HEK293 (cell line): ENCODE measurements around the gene SORCS3.

Source experiments
- CTCF ChIA-PET: fragments of 350-600 bp; formaldehyde crosslinking; extraction: SDS; loops from one replicate; lab custom pipeline; 2021; ENCODE audit warnings: antibody characterized with exemption; lab: Yijun Ruan, JAX
- POLR2A ChIA-PET: fragments of 300-600 bp; formaldehyde crosslinking; extraction: SDS; loops from one replicate; lab custom pipeline; 2020; ENCODE audit warnings: antibody characterized with exemption, inconsistent platforms; lab: Yijun Ruan, JAX
- H3K27ac ChIP-seq: fragments of 200-500 bp; sonication (Bioruptor generic); 2 replicates; pipeline ENCODE4 v1.5.1; 2014; ENCODE audit warnings: low read depth, low read length, control low read depth, inconsistent platforms; ENCODE audit errors: extremely low read depth
- H3K36me3 ChIP-seq, 2 experiments: fragments of 200-500 bp in 1 of 2; sonication (Bioruptor generic) in 1 of 2; 1 replicate in 1 of 2; 2 replicates in 1 of 2; pipeline ENCODE4 v1.5.1; 2014 to 2017; ENCODE audit warnings: inconsistent platforms in 2 of 2, low read length in 2 of 2; ENCODE audit not compliant: control insufficient read depth in 2 of 2, insufficient read depth in 1 of 2
- H3K4me1 ChIP-seq: fragments of 200-500 bp; sonication (Bioruptor generic); 2 replicates; pipeline ENCODE4 v1.5.1; 2014; ENCODE audit warnings: mild to moderate bottlenecking, low read length, inconsistent platforms; ENCODE audit not compliant: control insufficient read depth, insufficient read depth
- H3K4me3 ChIP-seq: 2 replicates; pipeline ENCODE4 v1.5.1; 2011; ENCODE audit warnings: low read depth, mild to moderate bottlenecking, control low read depth, low read length, moderate library complexity
- H3K9me3 ChIP-seq: fragments of 200-500 bp; sonication (Bioruptor generic); 2 replicates; pipeline ENCODE4 v1.5.1; 2014; ENCODE audit warnings: low read depth, low read length, inconsistent platforms; ENCODE audit not compliant: control insufficient read depth, insufficient read depth
- HOXC10 ChIP-seq: sonication (generic); formaldehyde crosslinking; IDR thresholded peaks from 2 replicates; pipeline ENCODE4 v1.8.1; 2023; ENCODE audit warnings: mild to moderate bottlenecking, missing genetic modification reagents
- HOXD13 ChIP-seq: sonication (generic); formaldehyde crosslinking; IDR thresholded peaks from 2 replicates; pipeline ENCODE4 v1.8.0; 2022; ENCODE audit warnings: missing genetic modification reagents, borderline replicate concordance
- MEIS1 ChIP-seq: sonication (generic); formaldehyde crosslinking; IDR thresholded peaks from 2 replicates; pipeline ENCODE4 v1.8.1; 2022; ENCODE audit warnings: missing genetic modification reagents, mild to moderate bottlenecking, borderline replicate concordance
- YY1 ChIP-seq: fragments of 450-650 bp; formaldehyde crosslinking; IDR thresholded peaks from 2 replicates; pipeline ENCODE4 v1.5.1; 2018; ENCODE audit warnings: missing biosample characterization, missing genetic modification characterization
- ZBTB17 ChIP-seq: fragments of 450-650 bp; formaldehyde crosslinking; IDR thresholded peaks from 2 replicates; pipeline ENCODE4 v1.5.1; 2016; ENCODE audit warnings: missing biosample characterization, missing genetic modification characterization
- ZBTB7A ChIP-seq: fragments of 450-650 bp; formaldehyde crosslinking; IDR thresholded peaks from 2 replicates; pipeline ENCODE4 v1.5.1; 2016; ENCODE audit warnings: low read depth, missing biosample characterization, missing genetic modification characterization
- ZFP41 ChIP-seq: fragments of 450-650 bp; formaldehyde crosslinking; IDR thresholded peaks from 2 replicates; pipeline ENCODE4 v1.5.1; 2016; ENCODE audit warnings: missing biosample characterization, missing genetic modification characterization, borderline replicate concordance
- ZNF174 ChIP-seq: fragments of 450-650 bp; formaldehyde crosslinking; IDR thresholded peaks from 2 replicates; pipeline ENCODE4 v1.5.0; 2017; ENCODE audit warnings: missing biosample characterization, mild to moderate bottlenecking, missing genetic modification characterization
- ZNF211 ChIP-seq: fragments of 450-650 bp; formaldehyde crosslinking; IDR thresholded peaks from 2 replicates; pipeline ENCODE4 v1.5.1; 2016; ENCODE audit warnings: low read depth, missing biosample characterization, missing genetic modification characterization
- ZNF311 ChIP-seq: fragments of 450-650 bp; formaldehyde crosslinking; IDR thresholded peaks from 2 replicates; pipeline ENCODE4 v1.5.1; 2017; ENCODE audit warnings: missing biosample characterization, missing genetic modification characterization, borderline replicate concordance
- ZNF391 ChIP-seq: fragments of 450-650 bp; formaldehyde crosslinking; IDR thresholded peaks from 2 replicates; pipeline ENCODE4 v1.5.1; 2016; ENCODE audit warnings: low read depth, missing biosample characterization, missing genetic modification characterization, borderline replicate concordance
- ZNF423 ChIP-seq: fragments of 450-650 bp; formaldehyde crosslinking; IDR thresholded peaks from 2 replicates; pipeline ENCODE4 v1.5.1; 2016; ENCODE audit warnings: missing biosample characterization, missing genetic modification characterization
- ZNF660 ChIP-seq: fragments of 450-650 bp; IDR thresholded peaks from 2 replicates; pipeline ENCODE4 v1.5.1; 2018; ENCODE audit warnings: missing biosample characterization, mild to moderate bottlenecking, missing genetic modification characterization
- ZNF791 ChIP-seq: fragments of 450-650 bp; formaldehyde crosslinking; IDR thresholded peaks from 2 replicates; pipeline ENCODE4 v1.5.1; 2016; ENCODE audit warnings: missing biosample characterization, missing genetic modification characterization
- TF ChIP-seq, protein P1 (sequence below): fragments of 450-650 bp; formaldehyde crosslinking; IDR thresholded peaks from 2 replicates; pipeline ENCODE4 v1.5.1; 2016; ENCODE audit warnings: missing biosample characterization, missing genetic modification characterization
- TF ChIP-seq, protein P2 (sequence below): fragments of 450-650 bp; formaldehyde crosslinking; IDR thresholded peaks from 2 replicates; pipeline ENCODE4 v1.5.1; 2017; ENCODE audit warnings: missing biosample characterization, missing genetic modification characterization
- TF ChIP-seq, protein P3 (sequence below): sonication (generic); formaldehyde crosslinking; IDR thresholded peaks from 2 replicates; pipeline ENCODE4 v1.8.1; 2022; ENCODE audit warnings: mild to moderate bottlenecking, moderate library complexity, missing genetic modification reagents
- TF ChIP-seq, protein P4 (sequence below): fragments of 450-650 bp; formaldehyde crosslinking; IDR thresholded peaks from 2 replicates; pipeline ENCODE4 v1.5.1; 2016; ENCODE audit warnings: missing biosample characterization, missing genetic modification characterization

Gene SORCS3

DNA sequence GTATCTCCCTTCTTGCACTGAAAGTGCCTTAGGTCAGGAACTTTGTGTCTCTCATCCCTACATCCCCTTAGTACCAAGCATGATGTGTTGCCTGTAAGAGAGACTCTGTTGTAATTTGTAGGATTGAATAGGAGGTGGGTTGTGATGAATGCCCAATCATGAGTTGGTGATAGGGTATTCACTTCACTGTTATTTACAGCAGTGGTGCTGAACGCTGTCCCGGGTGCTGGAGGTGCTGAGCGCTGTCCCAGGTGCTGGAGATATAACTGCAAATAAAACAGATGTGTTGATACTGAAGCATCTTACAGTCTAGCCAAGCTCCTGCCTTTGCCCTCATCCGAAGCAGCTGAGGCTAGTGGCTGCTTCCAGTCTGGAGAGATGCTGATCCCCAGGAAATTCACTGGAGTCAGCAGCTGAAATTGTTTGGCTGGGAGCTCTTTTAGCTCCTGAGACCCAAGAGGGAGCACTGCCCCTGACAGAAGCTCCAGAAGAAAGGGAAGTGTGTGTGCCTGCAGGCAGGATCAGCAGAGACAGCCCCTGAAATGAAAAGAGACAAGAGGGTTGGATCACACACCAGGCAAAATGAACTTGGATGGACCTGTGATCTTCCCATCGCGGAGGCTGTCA lies 183.4 kb downstream of the SORCS3 start:
- ChIA-PET CTCF (no interaction called here), POLR2A (no interaction called here)
- Histone ChIP-seq H3K27ac (no peak overlapping the region), H3K36me3 (no peaks in the 10 kb centered on the region), H3K4me3 (no peak overlapping the region), H3K4me1 (no peaks in the 10 kb centered on the region), H3K9me3 (no peaks in the 10 kb centered on the region)
- TF ChIP-seq, protein P1, sequence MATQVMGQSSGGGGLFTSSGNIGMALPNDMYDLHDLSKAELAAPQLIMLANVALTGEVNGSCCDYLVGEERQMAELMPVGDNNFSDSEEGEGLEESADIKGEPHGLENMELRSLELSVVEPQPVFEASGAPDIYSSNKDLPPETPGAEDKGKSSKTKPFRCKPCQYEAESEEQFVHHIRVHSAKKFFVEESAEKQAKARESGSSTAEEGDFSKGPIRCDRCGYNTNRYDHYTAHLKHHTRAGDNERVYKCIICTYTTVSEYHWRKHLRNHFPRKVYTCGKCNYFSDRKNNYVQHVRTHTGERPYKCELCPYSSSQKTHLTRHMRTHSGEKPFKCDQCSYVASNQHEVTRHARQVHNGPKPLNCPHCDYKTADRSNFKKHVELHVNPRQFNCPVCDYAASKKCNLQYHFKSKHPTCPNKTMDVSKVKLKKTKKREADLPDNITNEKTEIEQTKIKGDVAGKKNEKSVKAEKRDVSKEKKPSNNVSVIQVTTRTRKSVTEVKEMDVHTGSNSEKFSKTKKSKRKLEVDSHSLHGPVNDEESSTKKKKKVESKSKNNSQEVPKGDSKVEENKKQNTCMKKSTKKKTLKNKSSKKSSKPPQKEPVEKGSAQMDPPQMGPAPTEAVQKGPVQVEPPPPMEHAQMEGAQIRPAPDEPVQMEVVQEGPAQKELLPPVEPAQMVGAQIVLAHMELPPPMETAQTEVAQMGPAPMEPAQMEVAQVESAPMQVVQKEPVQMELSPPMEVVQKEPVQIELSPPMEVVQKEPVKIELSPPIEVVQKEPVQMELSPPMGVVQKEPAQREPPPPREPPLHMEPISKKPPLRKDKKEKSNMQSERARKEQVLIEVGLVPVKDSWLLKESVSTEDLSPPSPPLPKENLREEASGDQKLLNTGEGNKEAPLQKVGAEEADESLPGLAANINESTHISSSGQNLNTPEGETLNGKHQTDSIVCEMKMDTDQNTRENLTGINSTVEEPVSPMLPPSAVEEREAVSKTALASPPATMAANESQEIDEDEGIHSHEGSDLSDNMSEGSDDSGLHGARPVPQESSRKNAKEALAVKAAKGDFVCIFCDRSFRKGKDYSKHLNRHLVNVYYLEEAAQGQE (tag by site-specific recombination), result peak; percentile 99
- TF ChIP-seq HOXD13 (CRISPR knock-in tag) (peak; percentile 92), MEIS1 (CRISPR knock-in tag) (peak; percentile 84), HOXC10 (peak; percentile 87; the same call in 1 of the 2 replicates), ZNF174 (no peak)
- TF ChIP-seq, protein P2, sequence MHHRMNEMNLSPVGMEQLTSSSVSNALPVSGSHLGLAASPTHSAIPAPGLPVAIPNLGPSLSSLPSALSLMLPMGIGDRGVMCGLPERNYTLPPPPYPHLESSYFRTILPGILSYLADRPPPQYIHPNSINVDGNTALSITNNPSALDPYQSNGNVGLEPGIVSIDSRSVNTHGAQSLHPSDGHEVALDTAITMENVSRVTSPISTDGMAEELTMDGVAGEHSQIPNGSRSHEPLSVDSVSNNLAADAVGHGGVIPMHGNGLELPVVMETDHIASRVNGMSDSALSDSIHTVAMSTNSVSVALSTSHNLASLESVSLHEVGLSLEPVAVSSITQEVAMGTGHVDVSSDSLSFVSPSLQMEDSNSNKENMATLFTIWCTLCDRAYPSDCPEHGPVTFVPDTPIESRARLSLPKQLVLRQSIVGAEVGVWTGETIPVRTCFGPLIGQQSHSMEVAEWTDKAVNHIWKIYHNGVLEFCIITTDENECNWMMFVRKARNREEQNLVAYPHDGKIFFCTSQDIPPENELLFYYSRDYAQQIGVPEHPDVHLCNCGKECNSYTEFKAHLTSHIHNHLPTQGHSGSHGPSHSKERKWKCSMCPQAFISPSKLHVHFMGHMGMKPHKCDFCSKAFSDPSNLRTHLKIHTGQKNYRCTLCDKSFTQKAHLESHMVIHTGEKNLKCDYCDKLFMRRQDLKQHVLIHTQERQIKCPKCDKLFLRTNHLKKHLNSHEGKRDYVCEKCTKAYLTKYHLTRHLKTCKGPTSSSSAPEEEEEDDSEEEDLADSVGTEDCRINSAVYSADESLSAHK, result no peak
- TF ChIP-seq, protein P3, sequence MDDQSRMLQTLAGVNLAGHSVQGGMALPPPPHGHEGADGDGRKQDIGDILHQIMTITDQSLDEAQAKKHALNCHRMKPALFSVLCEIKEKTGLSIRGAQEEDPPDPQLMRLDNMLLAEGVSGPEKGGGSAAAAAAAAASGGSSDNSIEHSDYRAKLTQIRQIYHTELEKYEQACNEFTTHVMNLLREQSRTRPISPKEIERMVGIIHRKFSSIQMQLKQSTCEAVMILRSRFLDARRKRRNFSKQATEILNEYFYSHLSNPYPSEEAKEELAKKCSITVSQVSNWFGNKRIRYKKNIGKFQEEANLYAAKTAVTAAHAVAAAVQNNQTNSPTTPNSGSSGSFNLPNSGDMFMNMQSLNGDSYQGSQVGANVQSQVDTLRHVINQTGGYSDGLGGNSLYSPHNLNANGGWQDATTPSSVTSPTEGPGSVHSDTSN (CRISPR knock-in tag), result peak; percentile 94; the same call in 1 of the 2 replicates

DNA sequence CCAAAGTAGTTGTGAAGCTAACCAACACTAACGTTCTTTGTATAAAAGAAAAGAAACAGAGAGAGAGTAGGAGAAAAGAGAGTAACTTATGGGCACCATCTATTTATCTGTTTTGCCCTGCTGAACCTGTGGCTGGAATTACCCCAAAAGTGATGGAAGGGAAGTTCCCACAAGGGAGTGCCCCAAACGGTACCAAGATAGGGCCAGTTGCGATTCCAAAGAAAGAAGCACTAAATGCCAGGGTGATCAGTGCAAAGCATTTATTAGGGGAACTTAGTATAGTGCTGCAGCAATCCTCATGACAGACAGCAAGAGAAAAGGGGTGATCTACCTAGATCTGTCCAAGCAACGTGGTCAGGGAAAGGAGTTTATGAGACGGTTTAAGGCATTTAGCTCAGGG lies 190.2 kb downstream of the SORCS3 start:
- ChIA-PET POLR2A (no interaction called here), CTCF (no interaction called here)
- Histone ChIP-seq H3K36me3 (no peaks in the 10 kb centered on the region), H3K9me3 (no peaks in the 10 kb centered on the region), H3K4me3 (no peak overlapping the region), H3K4me1 (no peaks in the 10 kb centered on the region), H3K27ac (no peak overlapping the region)
- no peak for TF ChIP-seq ZNF423
- TF ChIP-seq YY1, result no peak
- TF ChIP-seq ZBTB17 (tag by site-specific recombination), result no peak
- no peak for TF ChIP-seq ZFP41 (tag by site-specific recombination)
- TF ChIP-seq ZNF211 (tag by site-specific recombination), result no peak
- no peak for TF ChIP-seq ZBTB7A (tag by site-specific recombination)
- no peak for TF ChIP-seq ZNF311
- TF ChIP-seq, protein P4, sequence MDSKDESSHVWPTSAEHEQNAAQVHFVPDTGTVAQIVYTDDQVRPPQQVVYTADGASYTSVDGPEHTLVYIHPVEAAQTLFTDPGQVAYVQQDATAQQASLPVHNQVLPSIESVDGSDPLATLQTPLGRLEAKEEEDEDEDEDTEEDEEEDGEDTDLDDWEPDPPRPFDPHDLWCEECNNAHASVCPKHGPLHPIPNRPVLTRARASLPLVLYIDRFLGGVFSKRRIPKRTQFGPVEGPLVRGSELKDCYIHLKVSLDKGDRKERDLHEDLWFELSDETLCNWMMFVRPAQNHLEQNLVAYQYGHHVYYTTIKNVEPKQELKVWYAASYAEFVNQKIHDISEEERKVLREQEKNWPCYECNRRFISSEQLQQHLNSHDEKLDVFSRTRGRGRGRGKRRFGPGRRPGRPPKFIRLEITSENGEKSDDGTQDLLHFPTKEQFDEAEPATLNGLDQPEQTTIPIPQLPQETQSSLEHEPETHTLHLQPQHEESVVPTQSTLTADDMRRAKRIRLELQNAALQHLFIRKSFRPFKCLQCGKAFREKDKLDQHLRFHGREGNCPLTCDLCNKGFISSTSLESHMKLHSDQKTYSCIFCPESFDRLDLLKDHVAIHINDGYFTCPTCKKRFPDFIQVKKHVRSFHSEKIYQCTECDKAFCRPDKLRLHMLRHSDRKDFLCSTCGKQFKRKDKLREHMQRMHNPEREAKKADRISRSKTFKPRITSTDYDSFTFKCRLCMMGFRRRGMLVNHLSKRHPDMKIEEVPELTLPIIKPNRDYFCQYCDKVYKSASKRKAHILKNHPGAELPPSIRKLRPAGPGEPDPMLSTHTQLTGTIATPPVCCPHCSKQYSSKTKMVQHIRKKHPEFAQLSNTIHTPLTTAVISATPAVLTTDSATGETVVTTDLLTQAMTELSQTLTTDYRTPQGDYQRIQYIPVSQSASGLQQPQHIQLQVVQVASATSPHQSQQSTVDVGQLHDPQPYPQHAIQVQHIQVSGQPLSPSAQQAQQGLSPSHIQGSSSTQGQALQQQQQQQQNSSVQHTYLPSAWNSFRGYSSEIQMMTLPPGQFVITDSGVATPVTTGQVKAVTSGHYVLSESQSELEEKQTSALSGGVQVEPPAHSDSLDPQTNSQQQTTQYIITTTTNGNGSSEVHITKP (tag by site-specific recombination), result no peak
- TF ChIP-seq ZNF660 (tag by site-specific recombination), result no peak
- no peak for TF ChIP-seq ZNF791 (tag by site-specific recombination)
- no peak for TF ChIP-seq ZNF391
- TF ChIP-seq, protein P2, result no peak
